ENCODE data around the gene EMC9. TPM values are rescaled to one million over a fixed set of nuclear protein-coding genes. Genes with fewer than 3 reads are reported as not detected.

Gene EMC9
- total and polyA plus RNA-seq, 2 of the 8 experiments (the other 6 are each of a cell fraction or from before 2014, with no cell fraction given) = 38.4 to 47.2 TPM

DNA sequence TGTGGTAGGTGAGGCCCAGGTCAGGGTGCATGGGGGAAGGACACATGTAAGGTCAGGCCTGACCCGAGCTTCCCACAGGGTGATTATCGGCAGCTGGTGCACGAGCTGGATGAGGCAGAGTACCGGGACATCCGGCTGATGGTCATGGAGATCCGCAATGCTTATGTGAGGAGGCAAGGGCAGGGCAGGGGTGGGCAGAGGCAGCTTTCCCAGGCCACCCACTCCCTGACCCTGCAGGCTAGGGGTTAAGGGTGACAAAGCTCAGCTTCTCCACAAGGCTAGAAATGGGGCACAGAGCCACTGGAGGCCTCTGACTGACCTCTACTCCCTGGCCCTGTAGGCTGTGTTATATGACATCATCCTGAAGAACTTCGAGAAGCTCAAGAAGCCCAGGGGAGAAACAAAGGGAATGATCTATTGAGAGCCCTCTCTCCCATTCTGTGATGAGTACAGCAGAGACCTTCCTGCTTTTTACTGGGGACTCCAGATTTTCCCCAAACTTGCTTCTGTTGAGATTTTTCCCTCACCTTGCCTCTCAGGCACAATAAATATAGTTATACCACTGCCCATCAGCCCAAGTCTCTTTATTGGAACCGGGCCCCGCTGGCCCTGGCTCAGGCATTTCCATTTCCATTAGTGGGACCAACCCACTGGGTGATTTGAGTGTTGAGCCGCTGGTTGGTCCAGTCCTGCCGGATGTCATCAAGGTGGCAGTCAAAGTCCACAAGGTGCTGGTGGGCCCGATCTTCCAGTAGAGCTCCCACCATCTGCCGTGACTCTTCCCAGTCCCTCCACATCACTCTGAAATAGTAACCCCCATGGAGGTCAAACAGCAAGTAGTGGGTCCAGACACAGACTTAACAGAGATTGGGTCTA is 2.8 kb downstream of the EMC9 start (continued):
- TF ChIP-seq, protein P1, sequence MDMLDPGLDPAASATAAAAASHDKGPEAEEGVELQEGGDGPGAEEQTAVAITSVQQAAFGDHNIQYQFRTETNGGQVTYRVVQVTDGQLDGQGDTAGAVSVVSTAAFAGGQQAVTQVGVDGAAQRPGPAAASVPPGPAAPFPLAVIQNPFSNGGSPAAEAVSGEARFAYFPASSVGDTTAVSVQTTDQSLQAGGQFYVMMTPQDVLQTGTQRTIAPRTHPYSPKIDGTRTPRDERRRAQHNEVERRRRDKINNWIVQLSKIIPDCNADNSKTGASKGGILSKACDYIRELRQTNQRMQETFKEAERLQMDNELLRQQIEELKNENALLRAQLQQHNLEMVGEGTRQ (IDR thresholded peaks at IDR 0.05; ENCODE audit: low read length) = no peak
- no peak for TF ChIP-seq ASH2L (IDR thresholded peaks at IDR 0.05; ENCODE audit: low read length)
- TF ChIP-seq TBP (IDR thresholded peaks at IDR 0.05; ENCODE audit: low read depth, low read length) = no peak
- TF ChIP-seq SP2 (IDR thresholded peaks at IDR 0.05; ENCODE audit: low read length) = no peak
- TF ChIP-seq TAF7 (optimal IDR thresholded peaks at IDR 0.05; ENCODE audit: borderline replicate concordance, low read depth, low read length) = no peak
- no peak for TF ChIP-seq BCL11A (IDR thresholded peaks at IDR 0.05; ENCODE audit: low read depth in 2 of 2, low read length in 2 of 2)

Measured in H1 (cell line).